ENCODE measurements around the gene MRFAP1.
"Not testable (repeated sequence)": the region's sequence is repeated elsewhere in the genome, so short reads cannot be mapped to it uniquely, and the experiment has no call there.

The MRFAP1 gene

DNA sequence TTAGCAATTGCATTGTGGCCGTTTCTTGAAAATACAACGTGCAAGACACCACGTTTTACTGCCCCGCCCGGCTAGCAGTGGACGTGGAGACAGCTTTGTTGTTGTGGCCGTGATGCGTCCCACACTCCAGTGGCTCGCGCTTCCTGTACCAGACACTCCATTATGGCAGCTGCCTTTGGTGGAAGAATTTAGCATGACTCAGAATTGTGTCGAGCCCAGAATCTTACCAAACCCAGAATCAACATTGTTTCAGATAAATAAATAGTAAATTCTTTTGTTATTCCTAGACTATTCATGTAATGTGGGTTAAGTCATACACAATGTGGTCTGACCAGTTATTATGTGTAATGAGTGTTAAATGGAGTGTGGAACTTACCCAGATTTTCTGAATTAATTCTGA is 27.9 kb downstream of the MRFAP1 start:
- no peak for DNase-seq (ENCODE audit: low read depth)

DNA sequence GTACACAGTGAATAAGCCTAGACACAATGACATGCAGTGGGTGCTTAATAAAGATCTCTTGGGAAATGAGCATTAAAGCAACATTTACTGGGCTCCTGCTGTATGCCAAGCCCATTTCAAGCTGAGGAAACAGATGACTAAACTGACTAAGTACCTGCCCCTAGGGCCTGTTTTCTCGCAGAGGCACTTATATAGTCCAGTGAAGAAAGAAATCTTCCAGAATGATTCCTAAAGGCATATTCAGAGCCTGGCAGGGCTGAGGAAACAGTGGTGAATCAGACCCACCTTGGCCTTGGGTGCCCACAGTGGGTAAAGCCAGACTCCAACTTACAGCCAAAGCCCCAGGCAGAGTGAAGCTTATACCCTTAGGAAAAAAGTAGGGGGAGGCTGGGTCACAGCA is 31.2 kb downstream of the MRFAP1 start:
- DNase-seq (ENCODE audit: low read depth): no peak

DNA sequence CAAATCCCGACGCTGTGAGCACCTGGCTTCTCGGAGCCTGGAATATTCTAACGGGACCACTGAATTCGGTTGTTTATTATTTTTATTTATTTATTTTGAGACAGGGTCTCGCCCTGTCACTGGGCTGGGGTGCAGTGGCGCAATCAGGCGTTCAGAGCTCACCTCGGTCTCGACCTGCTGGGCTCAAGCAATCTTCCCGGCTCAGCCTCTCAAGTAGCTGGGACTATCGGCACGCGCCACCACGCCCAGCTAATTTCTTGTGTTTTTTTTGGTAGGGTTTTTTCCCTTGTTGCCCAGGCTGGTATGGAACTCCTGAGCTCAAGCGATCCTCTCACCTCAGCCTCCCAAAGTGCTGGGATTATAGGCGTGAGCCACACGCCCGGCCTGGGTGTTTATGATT is 31.6 kb downstream of the MRFAP1 start:
- no peak for DNase-seq (ENCODE audit: low read depth)

DNA sequence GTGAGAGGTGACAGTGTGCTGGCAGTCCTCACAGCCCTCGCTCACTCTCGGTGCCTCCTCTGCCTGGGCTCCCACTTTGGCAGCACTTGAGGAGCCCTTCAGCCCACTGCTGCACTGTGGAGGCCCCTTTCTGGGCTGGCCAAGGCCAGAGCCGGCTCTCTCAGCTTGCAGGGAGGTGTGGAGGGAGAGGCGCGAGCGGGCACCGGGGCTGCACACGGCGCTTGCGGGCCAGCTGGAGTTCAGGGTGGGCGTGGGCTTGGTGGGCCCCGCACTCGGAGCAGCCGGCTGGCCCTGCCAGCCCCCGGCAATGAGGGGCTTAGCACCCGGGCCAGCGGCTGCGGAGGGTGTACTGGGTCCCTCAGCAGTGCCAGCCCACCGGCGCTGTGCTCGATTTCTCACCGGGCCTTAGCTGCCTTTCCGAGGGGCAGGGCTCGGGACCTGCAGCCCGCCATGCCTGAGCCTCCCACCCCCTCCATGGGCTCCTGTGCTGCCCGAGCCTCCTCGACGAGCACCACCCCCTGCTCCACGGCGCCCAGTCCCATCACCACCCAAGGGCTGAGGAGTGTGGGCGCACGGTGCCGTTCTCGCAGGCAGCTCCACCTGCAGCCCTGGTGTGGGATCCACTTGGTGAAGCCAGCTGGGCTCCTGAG is 32.2 kb downstream of the MRFAP1 start:
- DNase-seq (ENCODE audit: low read depth): not testable (repeated sequence)

- not testable (repeated sequence) for DNase-seq (ENCODE audit: low read depth)
Observed at GRCh38 chr4:6673191-6673659, 32.7 kb downstream of the MRFAP1 start.

DNA sequence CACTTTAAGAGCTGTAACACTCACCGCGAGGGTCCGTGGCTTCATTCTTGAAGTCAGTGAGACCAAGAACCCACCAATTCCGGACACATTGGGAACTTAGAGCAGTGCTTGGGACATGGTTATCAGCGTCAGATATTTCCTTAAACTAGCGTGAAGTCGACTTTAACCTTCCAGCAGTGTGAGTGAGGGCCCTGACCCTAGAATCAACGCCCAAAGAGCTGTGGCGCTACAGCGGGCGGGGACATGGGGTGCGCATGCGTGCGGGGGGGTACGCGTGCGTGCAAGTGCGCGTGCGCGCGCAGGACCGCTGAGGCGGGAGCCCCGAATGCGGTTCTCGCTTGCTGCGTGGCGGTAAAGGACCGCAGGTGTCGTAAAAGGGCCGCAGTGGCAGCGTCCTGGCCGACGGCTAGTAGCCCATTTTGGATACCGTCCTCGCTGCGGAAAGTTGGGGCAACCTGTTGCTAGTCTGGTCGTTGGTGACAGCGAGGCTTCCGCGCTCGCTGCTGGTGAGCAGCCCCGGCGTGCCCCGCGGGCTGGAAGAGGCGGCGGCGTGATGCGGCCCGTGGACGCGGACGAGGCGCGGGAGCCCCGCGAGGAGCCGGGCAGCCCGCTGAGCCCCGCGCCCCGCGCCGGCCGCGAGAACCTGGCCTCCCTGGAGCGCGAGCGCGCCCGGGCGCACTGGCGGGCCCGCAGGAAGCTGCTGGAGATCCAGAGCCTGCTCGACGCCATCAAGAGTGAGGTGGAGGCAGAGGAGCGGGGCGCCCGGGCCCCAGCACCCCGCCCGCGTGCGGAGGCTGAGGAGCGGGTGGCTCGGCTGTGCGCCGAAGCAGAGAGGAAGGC is 33.4 kb downstream of the MRFAP1 start:
- peak; percentile 83 for DNase-seq (ENCODE audit: low read depth)

DNA sequence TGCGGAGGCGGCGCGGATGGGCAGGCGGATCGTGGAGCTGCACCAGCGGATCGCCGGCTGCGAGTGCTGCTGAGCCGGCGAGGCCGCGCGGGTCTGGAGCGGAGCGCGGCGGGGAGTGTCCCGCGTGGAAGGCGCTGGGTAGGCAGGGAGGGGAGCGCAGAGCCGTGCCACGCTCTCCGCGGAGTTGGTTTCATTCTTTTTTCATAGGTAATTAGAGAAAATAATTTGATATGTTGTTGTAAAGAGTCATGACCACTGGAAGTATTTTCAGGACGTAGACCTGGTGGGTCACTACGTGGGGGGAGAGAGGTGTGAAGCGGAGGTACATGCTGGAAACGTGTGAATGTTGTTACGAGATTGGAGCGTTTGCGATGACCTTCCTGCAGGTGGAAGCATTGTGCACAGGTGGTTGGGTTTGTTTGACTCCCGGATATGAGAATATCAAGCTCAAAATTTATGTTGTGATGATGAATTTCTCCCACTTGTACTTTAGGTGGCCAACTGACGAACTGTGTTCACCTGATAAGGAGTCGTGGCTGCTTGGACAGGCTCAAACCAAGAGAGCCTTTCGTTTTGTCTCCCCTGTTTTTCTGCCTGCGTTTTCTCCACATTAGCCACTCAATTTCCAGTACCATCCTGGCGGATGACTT is 34.1 kb downstream of the MRFAP1 start:
- DNase-seq (ENCODE audit: low read depth): no peak

DNA sequence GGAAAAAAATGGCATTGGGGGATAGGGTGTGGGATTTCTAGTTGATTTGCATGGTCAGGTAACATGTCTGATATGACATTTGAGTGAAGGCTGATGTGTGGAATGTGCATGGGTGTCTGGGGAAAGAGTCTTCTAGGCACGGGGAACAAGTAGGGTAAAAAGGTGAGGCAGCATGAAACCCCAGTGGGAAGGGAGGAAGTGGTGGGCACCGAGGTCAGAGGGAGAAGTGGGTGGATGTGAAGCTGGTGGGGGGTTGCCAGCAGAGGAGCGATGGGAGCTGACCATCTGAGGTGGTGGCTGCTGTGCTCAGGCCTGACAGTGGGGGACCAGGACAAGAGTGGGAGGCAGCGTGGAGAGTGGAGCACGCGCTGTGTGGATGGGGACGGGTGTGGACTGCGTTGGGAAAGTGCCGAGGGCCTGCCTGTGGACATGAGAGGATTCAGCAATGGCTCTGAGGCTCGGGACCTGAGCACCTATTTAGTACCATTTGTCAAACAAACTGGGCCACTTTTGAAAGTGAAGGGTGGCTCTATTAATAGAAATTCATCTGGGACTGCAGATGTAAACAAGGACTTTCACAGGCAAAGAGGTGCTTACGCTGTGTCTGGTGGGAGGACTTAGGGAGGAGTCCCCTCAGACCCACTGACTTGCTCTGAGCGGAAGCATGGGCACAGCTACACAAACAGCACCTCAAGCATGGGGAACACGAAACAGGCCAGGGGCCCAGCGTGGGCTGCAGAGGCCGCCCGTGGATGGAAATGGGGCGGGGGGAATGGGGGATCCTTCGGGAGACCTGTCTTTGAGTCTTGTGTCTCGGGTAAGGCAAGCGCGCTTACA is 36.5 kb downstream of the MRFAP1 start:
- DNase-seq (ENCODE audit: low read depth): no peak

DNA sequence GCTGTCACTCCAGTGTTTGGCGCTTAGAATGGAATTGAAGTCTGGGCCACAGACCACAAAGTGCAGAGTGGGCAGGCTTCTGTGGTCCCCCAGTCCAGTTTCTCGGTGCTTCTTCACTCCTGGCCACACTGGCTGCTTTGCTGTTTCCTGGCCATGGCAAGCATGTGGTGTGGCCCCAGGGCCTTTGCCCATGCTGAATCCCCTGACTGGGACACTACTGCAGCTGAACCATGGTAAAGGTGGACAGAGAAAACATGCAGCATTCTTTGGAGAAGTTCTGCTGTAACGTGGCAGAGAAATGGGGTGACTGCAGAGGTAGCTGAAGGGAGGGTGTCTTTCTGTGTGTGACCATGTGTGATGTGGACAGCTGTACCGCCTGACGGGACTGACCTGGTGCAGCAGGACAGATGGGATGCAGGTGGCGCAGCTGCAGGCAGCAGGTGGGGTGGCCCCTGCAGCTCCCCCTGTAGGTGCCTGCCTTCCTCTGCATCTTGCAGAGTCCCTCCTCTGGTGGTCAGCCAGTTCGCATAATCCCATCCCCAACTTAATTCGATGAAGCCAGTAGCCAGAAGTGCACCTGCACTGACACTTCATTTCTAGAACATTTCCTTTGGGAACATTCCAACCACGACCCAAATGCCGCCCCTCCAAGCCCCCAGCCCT is 40.0 kb downstream of the MRFAP1 start:
- DNase-seq (ENCODE audit: low read depth): no peak

- no peak for DNase-seq (ENCODE audit: low read depth)
Observed at GRCh38 chr4:6681191-6681590, 40.7 kb downstream of the MRFAP1 start.

DNA sequence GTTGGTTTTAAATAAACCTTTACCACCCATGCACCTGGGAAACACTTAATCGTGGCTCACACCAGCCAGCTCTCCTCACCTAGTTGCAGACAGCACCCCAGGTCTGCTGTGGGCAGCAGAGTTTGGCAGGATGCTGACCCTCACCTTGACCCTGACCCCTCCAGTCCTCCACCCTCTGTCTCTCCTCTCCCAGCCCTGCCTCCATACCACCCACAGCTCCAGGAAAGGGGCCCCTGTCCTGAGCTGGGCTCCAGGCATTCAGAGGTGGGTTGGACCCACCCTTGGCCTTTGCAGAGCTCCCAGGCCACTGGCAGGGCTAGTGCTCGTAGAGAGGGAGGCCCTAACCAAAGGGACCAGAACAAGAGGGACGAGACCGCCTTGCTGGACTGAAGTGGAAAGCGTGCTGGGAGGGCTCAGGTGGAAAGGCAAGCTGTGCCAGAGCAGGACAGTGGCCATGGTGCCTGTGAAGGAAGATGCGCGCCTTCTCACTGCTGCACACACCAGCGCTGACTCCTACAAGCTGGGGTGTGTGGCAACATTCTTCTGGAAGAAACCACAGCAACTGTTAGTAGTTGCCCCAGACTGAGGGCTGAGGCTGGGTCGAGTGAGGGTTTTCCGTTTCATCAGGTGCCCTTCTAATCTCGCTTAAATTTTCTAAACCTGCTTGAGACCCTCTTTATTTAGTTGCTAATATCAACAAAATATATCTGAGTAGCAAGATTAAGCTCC is 42.5 kb downstream of the MRFAP1 start:
- DNase-seq (ENCODE audit: low read depth): no peak

GRCh38 chr4:6684656-6685055 is 44.2 kb downstream of the MRFAP1 start:
- DNase-seq (ENCODE audit: low read depth): no peak

DNA sequence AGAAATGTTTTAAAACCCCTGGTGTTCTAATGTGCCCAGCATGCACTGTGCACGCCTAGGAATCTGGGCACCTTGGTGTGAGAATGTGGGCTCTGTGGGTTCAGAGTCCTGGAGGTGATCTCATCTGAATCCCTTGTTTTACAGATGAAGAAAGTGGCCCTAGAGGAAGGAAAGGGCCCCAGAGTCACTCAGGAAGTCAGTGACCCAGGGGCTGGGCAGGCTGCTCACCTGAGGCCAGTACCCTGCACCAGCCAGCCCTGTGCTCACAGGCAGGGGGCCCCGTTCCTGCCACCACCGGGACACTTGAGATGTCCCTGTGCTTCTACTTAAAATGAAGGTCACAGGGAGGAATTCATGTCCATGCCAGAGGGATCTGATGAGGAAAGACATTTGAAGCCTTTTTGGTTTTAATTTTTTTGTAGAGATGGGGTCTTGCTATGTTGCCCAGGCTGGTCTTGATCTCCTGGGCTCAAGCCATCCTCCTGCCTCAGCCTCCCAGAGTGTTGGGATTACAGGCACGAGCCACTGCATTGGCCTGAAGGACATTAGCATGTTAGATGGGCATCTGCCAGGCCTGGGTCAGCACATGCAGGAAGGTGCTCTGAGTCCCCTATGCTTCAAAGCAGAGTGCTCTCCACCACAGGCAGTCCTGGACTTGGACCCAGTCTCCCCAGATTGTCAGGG is 45.8 kb downstream of the MRFAP1 start:
- no peak for DNase-seq (ENCODE audit: low read depth)

DNA sequence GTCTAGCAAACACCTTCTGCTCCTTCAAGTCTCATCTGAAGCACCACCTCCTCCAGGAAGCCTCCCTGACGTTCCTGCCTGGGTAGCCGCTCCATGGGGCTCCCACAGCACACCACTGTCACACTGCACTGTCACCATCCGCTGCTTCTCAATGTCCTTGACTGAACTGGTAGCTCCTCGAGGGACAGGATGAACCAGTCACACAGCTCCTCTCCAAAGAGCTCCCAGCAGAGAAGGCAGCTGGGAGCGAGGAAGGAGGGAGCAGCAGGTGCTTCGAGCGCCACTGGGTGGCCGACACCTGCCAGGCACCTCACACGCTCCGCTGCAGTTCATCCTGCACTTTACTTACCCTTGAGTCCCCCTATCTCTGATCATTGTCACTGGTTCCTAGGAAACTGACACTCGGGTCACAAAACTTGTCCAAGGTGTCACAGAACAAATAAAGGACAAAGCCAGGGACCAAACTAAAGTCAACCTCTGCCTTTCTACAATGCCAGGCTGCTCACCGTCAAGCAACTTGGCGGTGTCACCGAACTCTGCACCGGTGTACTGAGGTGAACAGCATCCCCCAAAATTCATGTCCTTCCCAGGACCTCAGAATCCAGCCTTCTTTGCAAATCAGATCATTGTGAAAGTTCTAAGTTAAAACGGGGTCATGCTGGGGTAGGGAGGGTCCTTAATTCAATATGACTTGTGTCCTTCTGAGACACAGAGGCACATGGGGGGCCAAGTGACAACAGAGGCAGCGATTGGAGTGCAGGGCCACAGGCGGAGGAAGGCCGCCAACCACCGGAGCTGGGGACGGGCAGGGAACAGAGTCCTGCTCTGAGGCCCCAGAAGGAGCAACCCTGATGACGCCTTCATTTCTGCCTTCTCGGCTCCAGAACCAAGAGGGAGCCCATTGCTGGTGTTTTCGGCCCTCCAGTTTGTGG is 47.7 kb downstream of the MRFAP1 start:
- DNase-seq (ENCODE audit: low read depth): no peak

GRCh38 chr4:6688879-6689505 is 48.5 kb downstream of the MRFAP1 start:
- peak; percentile 58 for DNase-seq (ENCODE audit: low read depth)

- DNase-seq (ENCODE audit: low read depth): no peak
Observed at GRCh38 chr4:6689506-6689960, 49.0 kb downstream of the MRFAP1 start.

Data from stimulated activated CD8-positive, alpha-beta memory T cell treated with anti-CD3 and anti-CD28 coated beads, Interleukin-12 subunit alpha, Interleukin-12 subunit beta, amount 100 ng/mL, for 4 hours (primary cell).